ENCODE measurements around the gene TRIM46. TPM values are rescaled to one million over a fixed set of nuclear protein-coding genes. Genes with fewer than 3 reads are reported as not detected.
"Not testable (repeated sequence)": the region's sequence is repeated elsewhere in the genome, so short reads cannot be mapped to it uniquely, and the experiment has no call there.

The TRIM46 gene
- polyA plus RNA-seq, 2 of the 4 experiments (the other 2 are of a cell fraction): 1.1 to 2.8 TPM

DNA sequence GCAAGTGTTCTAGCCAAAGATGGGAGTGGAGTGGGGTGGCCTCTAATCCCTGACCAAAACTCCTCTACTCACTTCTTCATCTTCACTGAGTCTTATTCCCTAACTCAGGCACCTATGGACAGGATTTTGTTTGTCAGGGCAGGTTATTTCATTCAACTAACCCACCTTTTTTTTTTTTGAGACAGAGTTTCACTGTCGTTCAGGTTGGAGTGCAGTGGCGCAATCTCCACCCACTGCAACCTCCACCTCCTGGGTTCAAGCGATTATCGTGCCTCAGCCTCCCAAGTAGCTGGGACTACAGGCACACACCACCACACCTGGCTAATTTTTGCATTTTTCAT, 5.6 kb upstream of the TRIM46 start:
- 48% methylated on average over 4 of the region's 4 CpGs for WGBS (ENCODE audit: missing lambda C conversion rate)
- 0 out of 4 replicates have a peak, but pooled peaks of 1 of the 2 experiments have one; percentile 9 for TF ChIP-seq CEBPB (IDR thresholded peaks at IDR 0.05)
- peak overlapping the region; percentile 89; the same call in 2 of the 3 replicates for H3K4me2 ChIP-seq
- H3K9me3 ChIP-seq; H3K4me3 ChIP-seq; FAIRE-seq; H3K27ac ChIP-seq; DNase-seq (ENCODE audit: low read depth in 1 of 2, low spot score in 1 of 2); ATAC-seq: not testable (repeated sequence)
- peaks cover 12% of the 10 kb centered on the region for H3K4me1 ChIP-seq
- CTCF ChIA-PET: interaction anchor here (0.9 to 15.2 kb wide), 26 partner anchors 9 to 259 kb away, joined by 3 to 384 read pairs (median 8); partner anchors contain the start of genes EFNA1, EFNA4, SLC50A1 and THBS3
- POLR2A ChIA-PET: interaction anchor here (1.5 kb wide), 2 partner anchors 77 to 83 kb away, joined by 5 to 6 read pairs; no protein-coding TSS in a partner anchor

DNA sequence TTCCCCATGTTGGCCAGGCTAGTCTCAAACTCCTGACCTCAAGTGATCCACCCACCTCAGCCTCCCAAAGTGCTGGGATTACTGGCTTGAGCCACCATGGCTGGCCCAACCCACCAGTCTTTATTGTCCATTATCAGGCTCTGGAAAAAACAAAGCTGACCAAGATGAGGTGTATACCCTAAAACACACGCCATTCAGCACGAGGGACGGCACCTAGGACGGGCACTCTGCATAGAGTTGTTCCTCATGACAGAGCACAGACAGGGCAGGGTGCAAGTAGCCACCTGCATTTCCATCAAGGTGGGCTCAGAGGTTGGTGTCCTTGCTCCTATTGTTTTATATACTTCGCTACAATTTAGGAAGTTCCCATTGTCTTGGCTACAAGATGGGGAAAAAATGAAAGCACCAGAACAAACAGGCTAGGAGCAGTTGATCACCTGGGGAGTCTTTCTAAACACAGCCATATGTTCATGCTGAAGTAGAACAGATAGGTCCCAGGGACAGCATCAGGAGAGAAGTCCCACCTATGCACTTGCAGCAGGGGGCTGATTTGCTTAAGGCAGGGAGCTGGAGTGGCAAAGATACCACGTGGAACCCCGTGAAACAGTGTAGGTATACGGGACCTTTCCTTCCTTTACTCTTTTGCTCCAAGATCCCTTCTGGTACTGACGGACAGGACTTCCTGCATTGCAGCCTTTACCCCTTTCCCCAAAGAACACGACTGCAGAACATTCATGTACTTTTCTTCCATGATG, 5.0 kb upstream of the TRIM46 start:
- FAIRE-seq: no peak
- ChIA-PET CTCF (interaction anchor here (0.9 to 15.2 kb wide), 26 partner anchors 9 to 260 kb away, joined by 3 to 384 read pairs (median 8); partner anchors contain the start of genes EFNA1, EFNA4, SLC50A1 and THBS3), POLR2A (interaction anchor here (0.5 to 1.5 kb wide), 3 partner anchors 56 to 84 kb away, joined by 3 to 6 read pairs (median 5); no protein-coding TSS in a partner anchor)
- WGBS (ENCODE audit: missing lambda C conversion rate): 86% methylated on average over 10 of the region's 10 CpGs
- TF ChIP-seq, protein P1, sequence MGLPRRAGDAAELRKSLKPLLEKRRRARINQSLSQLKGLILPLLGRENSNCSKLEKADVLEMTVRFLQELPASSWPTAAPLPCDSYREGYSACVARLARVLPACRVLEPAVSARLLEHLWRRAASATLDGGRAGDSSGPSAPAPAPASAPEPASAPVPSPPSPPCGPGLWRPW (IDR thresholded peaks at IDR 0.05): no peak
- TF ChIP-seq TP53 (CRISPR knock-in tag; IDR thresholded peaks at IDR 0.05) (no peak), ZSCAN20 (CRISPR knock-in tag; IDR thresholded peaks at IDR 0.05) (no peak), ZC3H11A (IDR thresholded peaks at IDR 0.05) (no peak), FOXS1 (CRISPR knock-in tag; IDR thresholded peaks at IDR 0.05) (no peak), SMC3 (IDR thresholded peaks at IDR 0.05) (no peak), ELK1 (IDR thresholded peaks at IDR 0.05; ENCODE audit: low read depth, low read length) (no peak), ESRRA (IDR thresholded peaks at IDR 0.05; ENCODE audit: borderline replicate concordance, low read length) (no peak), BCL3 (IDR thresholded peaks at IDR 0.05) (no peak), MAZ (IDR thresholded peaks at IDR 0.05; ENCODE audit: borderline replicate concordance, low read depth, low read length) (no peak), HOXB5 (CRISPR knock-in tag; IDR thresholded peaks at IDR 0.05) (no peak), JUNB (IDR thresholded peaks at IDR 0.05) (no peak), EP300 (IDR thresholded peaks at IDR 0.05) (no peak)
- TF ChIP-seq, protein P2, sequence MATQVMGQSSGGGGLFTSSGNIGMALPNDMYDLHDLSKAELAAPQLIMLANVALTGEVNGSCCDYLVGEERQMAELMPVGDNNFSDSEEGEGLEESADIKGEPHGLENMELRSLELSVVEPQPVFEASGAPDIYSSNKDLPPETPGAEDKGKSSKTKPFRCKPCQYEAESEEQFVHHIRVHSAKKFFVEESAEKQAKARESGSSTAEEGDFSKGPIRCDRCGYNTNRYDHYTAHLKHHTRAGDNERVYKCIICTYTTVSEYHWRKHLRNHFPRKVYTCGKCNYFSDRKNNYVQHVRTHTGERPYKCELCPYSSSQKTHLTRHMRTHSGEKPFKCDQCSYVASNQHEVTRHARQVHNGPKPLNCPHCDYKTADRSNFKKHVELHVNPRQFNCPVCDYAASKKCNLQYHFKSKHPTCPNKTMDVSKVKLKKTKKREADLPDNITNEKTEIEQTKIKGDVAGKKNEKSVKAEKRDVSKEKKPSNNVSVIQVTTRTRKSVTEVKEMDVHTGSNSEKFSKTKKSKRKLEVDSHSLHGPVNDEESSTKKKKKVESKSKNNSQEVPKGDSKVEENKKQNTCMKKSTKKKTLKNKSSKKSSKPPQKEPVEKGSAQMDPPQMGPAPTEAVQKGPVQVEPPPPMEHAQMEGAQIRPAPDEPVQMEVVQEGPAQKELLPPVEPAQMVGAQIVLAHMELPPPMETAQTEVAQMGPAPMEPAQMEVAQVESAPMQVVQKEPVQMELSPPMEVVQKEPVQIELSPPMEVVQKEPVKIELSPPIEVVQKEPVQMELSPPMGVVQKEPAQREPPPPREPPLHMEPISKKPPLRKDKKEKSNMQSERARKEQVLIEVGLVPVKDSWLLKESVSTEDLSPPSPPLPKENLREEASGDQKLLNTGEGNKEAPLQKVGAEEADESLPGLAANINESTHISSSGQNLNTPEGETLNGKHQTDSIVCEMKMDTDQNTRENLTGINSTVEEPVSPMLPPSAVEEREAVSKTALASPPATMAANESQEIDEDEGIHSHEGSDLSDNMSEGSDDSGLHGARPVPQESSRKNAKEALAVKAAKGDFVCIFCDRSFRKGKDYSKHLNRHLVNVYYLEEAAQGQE (IDR thresholded peaks at IDR 0.05): no peak
- Histone ChIP-seq H3K27ac (no peak overlapping the region), H3K4me3 (no peak overlapping the region), H3K4me2 (no peak overlapping the region), H3K4me1 (peaks cover 12% of the 10 kb centered on the region), H3K9me3 (no peaks in the 10 kb centered on the region)
- DNase-seq (ENCODE audit: low read depth in 1 of 2, low spot score in 1 of 2): no peak
- no peak for ATAC-seq

DNA sequence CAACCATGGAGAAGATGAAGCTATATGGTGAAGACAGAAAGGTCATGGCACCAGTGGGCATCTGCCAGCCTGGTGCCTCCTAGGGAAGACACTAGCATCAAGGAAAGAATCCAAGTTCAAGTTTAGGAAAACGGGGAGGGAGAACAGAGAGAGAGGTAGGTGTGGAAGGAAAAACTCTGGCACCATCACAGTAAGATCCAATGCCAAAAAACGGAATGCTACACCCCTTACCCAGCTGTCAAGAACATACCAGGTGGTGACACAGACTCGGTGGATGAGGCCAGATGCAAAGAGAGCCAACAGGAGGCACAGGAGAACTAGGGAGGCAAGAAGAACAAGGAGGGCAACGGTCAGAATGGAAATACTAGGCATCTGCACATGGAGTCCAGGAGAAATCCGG, 4.1 kb upstream of the TRIM46 start:
- H3K4me3 ChIP-seq: no peak overlapping the region
- DNase-seq (ENCODE audit: low read depth in 1 of 2, low spot score in 1 of 2) (no peak), FAIRE-seq (no peak), ATAC-seq (no peak)
- H3K9me3 ChIP-seq: no peaks in the 10 kb centered on the region
- no peak for TF ChIP-seq CHD4 (IDR thresholded peaks at IDR 0.05; ENCODE audit: borderline replicate concordance)
- no peak for TF ChIP-seq SREBF2 (IDR thresholded peaks at IDR 0.05)
- no peak for TF ChIP-seq USF2 (IDR thresholded peaks at IDR 0.05)
- no peak for TF ChIP-seq HOXB5 (CRISPR knock-in tag; IDR thresholded peaks at IDR 0.05)
- TF ChIP-seq ESRRA (IDR thresholded peaks at IDR 0.05; ENCODE audit: borderline replicate concordance, low read length): no peak
- no peak for TF ChIP-seq FOSL2 (IDR thresholded peaks at IDR 0.05)
- TF ChIP-seq FOSL2 (CRISPR knock-in tag; IDR thresholded peaks at IDR 0.05): no peak
- TF ChIP-seq TFCP2L1 (CRISPR knock-in tag; IDR thresholded peaks at IDR 0.05): no peak
- no peak for TF ChIP-seq MYC (IDR thresholded peaks at IDR 0.05; ENCODE audit: borderline replicate concordance, low read length)
- no peak for TF ChIP-seq EHF (CRISPR knock-in tag; IDR thresholded peaks at IDR 0.05)
- TF ChIP-seq POLR2A (IDR thresholded peaks at IDR 0.05; ENCODE audit: low read length): no peak
- ChIA-PET POLR2A (no interaction called here), CTCF (interaction anchor here (1.2 to 15.2 kb wide), 13 partner anchors 15 to 152 kb away, joined by 3 to 384 read pairs (median 61); partner anchors contain the start of genes EFNA1, SLC50A1 and THBS3)
- no peak overlapping the region for H3K4me2 ChIP-seq
- no peak overlapping the region for H3K27ac ChIP-seq
- peaks cover 16% of the 10 kb centered on the region for H3K4me1 ChIP-seq
- 59% methylated on average over 5 of the region's 5 CpGs for WGBS (ENCODE audit: missing lambda C conversion rate)
